NCI-H748 treated with DMSO at 0.1 percent for 48 hours (cell line): ENCODE results near the gene NUCB1.

Source experiments
- DNase-seq: peaks from one replicate; lab custom pipeline; 2025; lab: John Stamatoyannopoulos, UW

NUCB1 gene

GRCh38 chr19:48963371-48964204, 63.5 kb downstream of the NUCB1 start:
- no peak for DNase-seq

- DNase-seq: no peak
Observed at GRCh38 chr19:48964205-48965039, 64.3 kb downstream of the NUCB1 start.

- DNase-seq: peak; percentile 94
Observed at GRCh38 chr19:48965040-48965805, 65.1 kb downstream of the NUCB1 start, which contains the start of gene FTL. TSS of gene FTL (plus strand) at chr19:48965309. CDS start at chr19:48965508, 199 bp downstream.

- DNase-seq: peak; percentile 90
Observed at GRCh38 chr19:48965806-48966540, 65.9 kb downstream of the NUCB1 start.

GRCh38 chr19:48966541-48967345, 66.6 kb downstream of the NUCB1 start:
- DNase-seq: no peak

GRCh38 chr19:48967346-48968178, 67.5 kb downstream of the NUCB1 start:
- no peak for DNase-seq

- DNase-seq: no peak
Observed at GRCh38 chr19:48968179-48968661, 68.1 kb downstream of the NUCB1 start.

- no peak for DNase-seq
Observed at GRCh38 chr19:48968813-48969218, 68.7 kb downstream of the NUCB1 start.

GRCh38 chr19:48969276-48970138, 69.4 kb downstream of the NUCB1 start:
- DNase-seq: no peak

- no peak for DNase-seq
Observed at GRCh38 chr19:48970139-48970766, 70.1 kb downstream of the NUCB1 start.

DNA sequence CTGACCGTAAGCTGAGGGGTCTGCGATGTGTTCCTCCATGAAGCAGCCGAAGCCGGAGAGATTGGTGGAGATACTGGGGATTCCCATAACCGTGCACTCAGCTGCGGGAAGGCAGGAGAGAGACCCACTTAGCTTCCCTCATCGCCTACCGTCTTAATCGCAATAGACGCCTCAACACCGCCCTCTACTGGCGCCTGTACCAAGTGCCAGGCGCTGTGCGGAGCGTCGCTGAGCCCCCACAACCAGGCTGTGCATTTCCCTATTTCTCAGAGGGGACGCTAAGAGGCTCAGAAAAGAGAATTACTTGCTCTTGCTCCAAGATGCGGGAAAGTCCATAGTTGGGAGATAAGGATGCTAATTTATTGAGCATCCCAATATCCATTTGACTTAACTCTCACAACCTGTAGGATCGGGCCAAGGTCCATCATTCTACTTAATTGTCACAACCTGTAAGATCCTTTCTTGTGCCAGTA, 70.8 kb downstream of the NUCB1 start:
- peak; percentile 80 for DNase-seq
